Measurements from ENCODE around the gene ANGPTL8. TPM values are rescaled to one million over a fixed set of nuclear protein-coding genes. Genes with fewer than 3 reads are reported as not detected.
A peak's percentile ranks its signal among the peaks of the same experiment; 100 is the strongest.

ANGPTL8 gene
- total and polyA plus RNA-seq, 10 of the 15 experiments (the other 5 are each of a cell fraction or from before 2014, with no cell fraction given), result not detected

DNA sequence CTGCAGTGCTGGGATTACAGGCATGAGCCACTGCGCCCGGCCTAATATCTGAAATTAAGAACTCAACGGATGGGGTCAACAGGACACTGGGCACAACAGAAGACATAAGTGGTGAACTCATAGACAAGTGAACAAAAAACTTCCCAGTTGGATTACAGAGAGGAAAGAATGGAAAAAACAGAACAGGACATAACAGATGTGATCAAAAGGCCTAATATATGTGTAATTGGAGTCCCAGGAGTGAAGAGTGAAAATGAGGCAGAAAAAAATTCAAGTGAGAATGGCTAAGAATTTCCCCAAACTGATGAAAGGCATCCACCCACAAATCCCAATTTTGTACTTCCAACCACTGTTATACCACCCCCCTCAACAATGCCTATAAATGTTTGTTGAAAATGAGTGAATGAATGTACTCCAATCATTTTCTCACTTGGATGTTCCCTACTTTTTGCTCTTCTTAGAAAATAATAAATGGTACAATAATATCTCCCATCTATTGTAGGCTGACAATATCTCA is 18.3 kb upstream of the ANGPTL8 start:
- Histone ChIP-seq H3K4me3 (no peak overlapping the region), H3K4me1 (ENCODE audit: control insufficient read depth, insufficient read depth, low read length) (no peaks in the 10 kb centered on the region), H3K36me3 (ENCODE audit: control insufficient read depth in 2 of 2, insufficient read depth in 2 of 2, low read length in 1 of 2) (no peaks in the 10 kb centered on the region), H2AFZ (ENCODE audit: control insufficient read depth, low read depth, low read length) (no peak overlapping the region), H3K9ac (ENCODE audit: control insufficient read depth, insufficient read depth, low read length) (no peak overlapping the region), H3K27me3 (replicated peaks in 1 of 2; ENCODE audit: control insufficient read depth in 2 of 2, insufficient read depth in 2 of 2, low read length in 1 of 2) (no peaks in the 10 kb centered on the region), H3K79me2 (ENCODE audit: control insufficient read depth, insufficient read depth, low read length) (no peaks in the 10 kb centered on the region), H4K20me1 (ENCODE audit: control insufficient read depth, insufficient read depth) (no peaks in the 10 kb centered on the region), H3K9me3 (replicated peaks; ENCODE audit: control insufficient read depth, insufficient read depth, low read length) (no peaks in the 10 kb centered on the region; the same call in 2 of the 3 replicates), H3K27ac (ENCODE audit: control insufficient read depth, insufficient read depth) (no peak overlapping the region), H3K4me2 (ENCODE audit: control insufficient read depth, insufficient read depth) (no peak overlapping the region)
- TF ChIP-seq SREBF2 (IDR thresholded peaks at IDR 0.05; ENCODE audit: low read length) (no peak), SP1 (IDR thresholded peaks at IDR 0.05; ENCODE audit: low read depth, low read length) (no peak), SIX5 (IDR thresholded peaks at IDR 0.05; ENCODE audit: low read depth, low read length, severe bottlenecking) (no peak)
- 95% methylated on average over 3 of the region's 3 CpGs for WGBS (ENCODE audit: insufficient coverage, insufficient replicate concordance, low lambda C conversion rate, missing lambda C conversion rate)
- in situ Hi-C loops (cut with MboI) (no loop called here), intact Hi-C loops (cut with micrococcal nuclease; ENCODE audit: unreplicated experiment) (no loop called here)
- ChIA-PET CTCF (no interaction called here), SMC1A (ENCODE audit: uncharacterized antibody, unreplicated experiment) (no interaction called here), POLR2A (no interaction called here), RAD21 (ENCODE audit: unreplicated experiment) (no interaction called here)
- DNase-seq (ENCODE audit: low read depth, low spot score), result no peak
- BruUV-seq (replicated peaks), result no TSS peak
- ATAC-seq, result no peak
- no peak for FAIRE-seq

DNA sequence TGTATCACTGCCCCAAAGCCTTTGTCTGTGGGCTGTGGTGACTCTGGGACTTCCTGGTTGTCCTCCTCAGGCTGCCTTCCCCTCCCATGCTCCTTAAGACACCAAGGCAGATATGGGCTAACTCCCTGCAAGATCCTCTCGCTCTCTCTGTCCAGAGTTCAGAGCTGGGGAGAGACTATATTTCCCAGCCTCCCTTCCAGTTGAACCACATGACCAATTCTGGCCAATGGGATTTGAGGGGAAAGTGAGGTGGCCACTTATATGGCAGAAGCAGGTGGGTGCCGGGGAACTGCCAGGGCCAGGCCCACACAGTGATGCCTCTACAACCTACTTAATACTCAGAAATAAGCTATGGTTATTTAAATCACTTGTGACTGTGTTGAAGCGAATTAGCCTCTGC is 16.2 kb upstream of the ANGPTL8 start:
- BruUV-seq (replicated peaks), result no TSS peak
- FAIRE-seq (no peak), DNase-seq (ENCODE audit: low read depth, low spot score) (no peak), ATAC-seq (no peak)
- CTCF ChIA-PET, result interaction anchor here (1.3 kb wide), 1 partner anchor 97 kb away, joined by 5 read pairs; no protein-coding TSS in a partner anchor
- H2AFZ ChIP-seq (ENCODE audit: control insufficient read depth, low read depth, low read length), result no peak overlapping the region
- no peaks in the 10 kb centered on the region; the same call in 2 of the 3 replicates for H3K9me3 ChIP-seq (replicated peaks; ENCODE audit: control insufficient read depth, insufficient read depth, low read length)
- no peaks in the 10 kb centered on the region for H3K79me2 ChIP-seq (ENCODE audit: control insufficient read depth, insufficient read depth, low read length)
- POLR2A ChIA-PET, result no interaction called here
- no peaks in the 10 kb centered on the region for H3K36me3 ChIP-seq (ENCODE audit: control insufficient read depth in 2 of 2, insufficient read depth in 2 of 2, low read length in 1 of 2)
- H3K4me2 ChIP-seq (ENCODE audit: control insufficient read depth, insufficient read depth), result no peak overlapping the region
- no peaks in the 10 kb centered on the region for H4K20me1 ChIP-seq (ENCODE audit: control insufficient read depth, insufficient read depth)
- no peak overlapping the region for H3K9ac ChIP-seq (ENCODE audit: control insufficient read depth, insufficient read depth, low read length)
- in situ Hi-C loops (cut with MboI) (no loop called here), intact Hi-C loops (cut with micrococcal nuclease; ENCODE audit: unreplicated experiment) (no loop called here)
- no peaks in the 10 kb centered on the region for H3K27me3 ChIP-seq (replicated peaks in 1 of 2; ENCODE audit: control insufficient read depth in 2 of 2, insufficient read depth in 2 of 2, low read length in 1 of 2)
- SMC1A ChIA-PET (ENCODE audit: uncharacterized antibody, unreplicated experiment), result no interaction called here
- no peaks in the 10 kb centered on the region; the same call in 1 of the 2 replicates for H3K4me1 ChIP-seq (ENCODE audit: control insufficient read depth, insufficient read depth, low read length)
- WGBS (ENCODE audit: insufficient coverage, insufficient replicate concordance, low lambda C conversion rate, missing lambda C conversion rate), result 62% methylated on average over 3 of the region's 3 CpGs
- TF ChIP-seq RAD51 (IDR thresholded peaks at IDR 0.05) (no peak), ZNF274 (IDR thresholded peaks at IDR 0.05; ENCODE audit: insufficient read depth, insufficient read length) (no peak), STAT1 (conservative IDR thresholded peaks at IDR 0.05) (no peak), NFYB (IDR thresholded peaks at IDR 0.05; ENCODE audit: insufficient read depth, low read depth, low read length) (peak; percentile 83), CBX3 (IDR thresholded peaks at IDR 0.05; ENCODE audit: borderline replicate concordance, low read depth) (no peak)
- RAD21 ChIA-PET (ENCODE audit: unreplicated experiment), result no interaction called here
- H3K4me3 ChIP-seq, result no peak overlapping the region
- no peak overlapping the region for H3K27ac ChIP-seq (ENCODE audit: control insufficient read depth, insufficient read depth)

Measured in GM12878 (cell line).